AG08396 (cell line): ENCODE measurements around the gene CCDC187.
"Not testable (repeated sequence)": the region's sequence is repeated elsewhere in the genome, so short reads cannot be mapped to it uniquely, and the experiment has no call there.

Experiments
- DNase-seq: peaks from one replicate; pipeline ENCODE4 v3.0.0; 2012; ENCODE audit warnings: low spot score, mixed read lengths

Gene CCDC187

DNA sequence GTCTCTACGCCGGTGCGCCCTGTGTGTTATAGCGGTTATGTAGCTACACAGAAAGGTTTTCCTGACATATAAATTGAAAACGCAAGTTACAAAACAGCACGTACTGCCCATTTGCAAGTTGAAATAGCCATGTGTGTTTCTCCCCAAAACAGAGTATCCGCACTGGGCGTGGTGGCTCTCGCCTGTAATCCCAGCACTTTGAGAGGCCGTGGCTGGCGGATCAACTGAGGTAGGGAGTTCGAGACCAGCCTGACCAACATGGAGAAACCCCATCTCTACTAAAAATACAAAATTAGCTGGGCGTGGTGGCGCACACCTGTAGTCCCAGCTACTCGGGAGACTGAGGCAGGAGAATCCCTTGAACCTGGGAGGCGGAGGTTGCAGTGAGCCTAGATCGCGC is 37.3 kb downstream of the CCDC187 start:
- DNase-seq, result not testable (repeated sequence)

DNA sequence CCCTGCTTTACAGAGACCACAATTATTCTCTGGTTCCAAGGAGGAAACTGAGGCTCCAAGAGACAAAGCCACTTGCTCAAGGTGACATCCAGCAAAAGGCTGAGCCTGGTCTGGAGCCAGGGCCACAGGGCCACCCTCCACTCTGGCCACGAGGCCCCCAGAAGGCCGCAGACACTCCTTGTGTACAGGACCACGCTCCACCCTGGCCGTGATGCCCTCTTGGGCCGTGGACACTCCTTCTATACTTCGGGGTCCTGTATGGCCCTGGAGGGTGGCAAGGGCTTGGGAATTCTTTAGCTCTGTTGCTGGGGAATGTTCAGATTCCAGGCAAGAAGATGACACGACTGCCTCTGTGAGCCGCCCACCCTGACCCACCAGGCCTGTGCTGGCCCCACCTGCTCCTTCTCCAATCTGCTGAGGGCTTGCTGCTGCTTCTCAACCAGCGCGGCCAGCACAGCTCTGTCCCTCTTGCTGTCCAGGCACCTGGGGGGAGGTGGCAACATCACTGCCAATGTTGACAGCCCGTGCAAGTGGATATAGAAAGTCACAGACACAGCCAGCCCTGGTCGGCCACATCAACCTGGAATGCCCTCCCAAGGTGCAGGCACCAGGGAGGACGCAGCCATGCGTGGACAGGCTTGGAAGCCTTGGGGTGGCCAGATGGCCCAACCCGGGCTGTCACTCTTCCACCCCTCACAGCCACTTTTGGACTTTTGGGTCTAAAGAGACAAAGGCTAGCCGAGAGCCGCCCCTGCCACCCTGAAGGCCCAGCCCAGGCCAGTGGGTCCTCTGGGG is 38.1 kb downstream of the CCDC187 start:
- DNase-seq, result no peak

GRCh38 chr9:136264441-136265405 is 39.2 kb downstream of the CCDC187 start:
- DNase-seq, result no peak

- DNase-seq, result no peak
These were observed 39.9 kb downstream of the CCDC187 start for GRCh38 chr9:136264031-136264430.

GRCh38 chr9:136262671-136263178 is 41.2 kb downstream of the CCDC187 start:
- no peak for DNase-seq

DNA sequence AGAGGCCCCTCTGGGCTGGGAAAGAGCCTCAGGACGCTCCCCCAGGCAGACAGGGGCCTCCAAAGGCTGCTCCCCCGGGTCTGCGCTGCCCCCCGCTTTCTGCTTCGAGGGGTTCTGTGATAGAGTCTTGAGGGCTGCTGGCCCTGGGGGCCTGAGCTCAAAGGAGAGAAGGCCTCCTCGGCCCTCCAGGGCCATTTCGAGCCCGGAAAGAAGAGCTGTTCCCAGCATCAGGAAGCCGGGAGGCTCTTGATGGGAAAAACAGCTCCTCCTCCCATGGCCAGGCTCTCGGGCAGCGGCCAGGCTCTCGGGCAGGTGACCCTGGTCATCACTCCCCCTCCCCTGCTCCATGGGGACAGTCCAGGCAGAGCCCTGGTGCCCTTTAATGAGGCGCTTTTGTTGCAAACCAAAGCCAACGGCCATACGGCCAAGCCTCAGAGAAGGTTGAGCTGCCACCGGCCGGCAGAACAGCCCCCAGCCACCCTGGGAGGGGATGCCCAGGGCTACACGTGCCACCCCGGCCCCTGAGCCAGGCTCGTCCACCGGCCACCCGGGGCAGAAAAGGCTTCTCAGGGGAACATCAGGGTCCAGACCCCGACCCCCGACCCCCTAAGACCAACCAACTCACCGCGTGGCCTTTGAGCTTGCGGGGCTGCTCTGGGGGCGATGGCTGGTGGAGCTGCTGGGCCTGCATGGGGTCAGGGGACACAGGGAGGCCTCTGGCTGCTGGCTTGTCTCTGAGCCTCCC is 42.0 kb downstream of the CCDC187 start:
- DNase-seq, result no peak

DNA sequence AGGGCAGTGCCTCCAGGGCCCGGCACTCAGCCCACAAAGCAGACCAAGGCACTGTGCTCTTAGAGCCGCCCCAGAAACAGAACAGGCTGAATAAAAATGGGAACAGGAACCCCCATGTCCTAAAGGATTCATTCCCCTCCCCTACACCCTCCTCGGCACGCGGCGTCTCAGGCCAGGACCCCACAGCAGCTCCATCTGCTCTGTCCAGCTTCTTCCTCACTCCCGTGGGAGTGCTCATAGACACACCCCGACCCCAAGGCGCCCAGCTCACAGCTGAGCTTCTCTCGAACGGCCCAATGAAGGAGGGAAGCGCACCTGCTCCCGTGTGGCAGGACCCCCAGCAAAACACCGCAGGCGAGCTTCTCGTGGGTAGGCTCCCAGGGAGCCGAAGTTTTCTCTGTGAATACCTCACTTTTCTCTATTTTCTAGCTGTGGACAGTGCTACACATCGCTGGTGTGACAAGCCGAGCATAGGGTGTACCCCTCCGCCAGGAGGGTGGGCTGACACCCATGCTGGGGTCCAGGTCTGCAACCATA is 42.9 kb downstream of the CCDC187 start:
- no peak for DNase-seq

DNA sequence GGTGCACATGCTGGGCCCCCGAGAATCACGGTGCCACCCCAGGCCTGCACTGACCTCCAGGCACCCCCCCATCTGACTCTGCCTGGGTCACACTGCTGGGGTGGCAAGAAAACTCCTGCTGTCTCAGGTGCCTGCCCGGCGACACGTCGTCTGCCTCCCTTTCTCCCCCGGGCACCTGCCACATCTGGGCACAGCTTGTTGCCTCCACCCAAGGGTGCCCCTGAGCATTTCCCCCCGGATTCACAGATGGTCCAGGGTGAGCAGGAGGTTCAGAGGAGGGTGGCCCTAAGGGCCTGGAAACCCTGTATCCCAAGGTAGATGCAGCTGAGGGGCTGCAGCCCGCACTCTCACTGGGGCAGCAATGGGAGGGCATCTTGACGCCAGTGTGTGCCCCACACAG is 43.4 kb downstream of the CCDC187 start:
- DNase-seq, result no peak

GRCh38 chr9:136259836-136260235 is 44.1 kb downstream of the CCDC187 start:
- no peak for DNase-seq

DNA sequence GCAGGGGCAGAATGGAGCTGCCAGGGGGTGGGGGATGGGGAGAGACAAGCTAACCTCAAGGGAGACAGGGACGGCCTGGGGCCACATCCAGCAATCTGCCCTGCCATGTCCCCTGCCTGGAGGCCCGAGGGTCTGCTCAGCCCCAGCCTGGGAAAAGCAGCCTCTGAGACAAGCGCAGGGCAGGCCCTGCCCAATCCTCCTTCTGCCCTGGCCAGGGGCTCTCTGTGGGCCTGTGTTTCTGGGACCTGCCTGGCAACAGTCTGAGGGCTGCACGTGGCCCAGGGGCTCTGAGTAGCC is 44.4 kb downstream of the CCDC187 start:
- DNase-seq, result no peak

DNA sequence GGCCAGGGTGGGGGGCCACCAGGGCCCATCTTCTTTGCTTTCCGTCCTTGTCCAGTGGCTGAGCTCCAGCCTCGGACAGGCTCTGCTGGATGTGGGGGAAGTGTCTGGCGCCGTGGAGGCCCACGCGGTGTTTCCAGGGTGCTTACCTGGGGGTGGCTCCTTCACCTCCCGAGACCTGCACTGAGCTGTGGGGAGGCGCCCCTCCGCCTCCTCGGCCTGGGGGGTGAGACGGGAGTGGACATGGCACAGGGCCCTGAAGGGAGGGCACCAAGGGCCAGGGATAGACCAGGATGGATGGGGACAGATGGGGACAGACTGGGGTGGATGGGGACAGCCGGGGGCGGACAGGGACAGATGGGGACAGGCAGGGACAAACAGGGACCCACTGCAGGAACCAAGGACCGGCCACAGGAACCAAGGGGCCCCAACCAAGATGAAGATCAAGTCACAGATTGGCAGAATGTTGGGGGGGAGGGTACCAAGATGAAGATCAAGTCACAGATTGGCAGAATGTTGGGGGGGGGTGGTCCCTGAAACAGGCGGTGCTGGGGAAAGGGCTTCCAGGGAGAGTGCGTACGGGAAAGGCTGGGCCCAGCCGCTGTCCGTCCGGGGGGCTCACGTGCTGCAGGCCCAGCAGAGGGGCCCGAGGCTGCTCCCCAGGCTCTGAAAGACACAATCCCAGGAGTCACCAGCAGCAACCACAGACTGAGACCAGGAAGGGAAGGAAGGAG is 44.9 kb downstream of the CCDC187 start:
- no peak for DNase-seq

GRCh38 chr9:136258299-136258625 is 45.6 kb downstream of the CCDC187 start:
- no peak for DNase-seq

- no peak for DNase-seq
These were observed 46.3 kb downstream of the CCDC187 start for GRCh38 chr9:136257381-136258298.

DNA sequence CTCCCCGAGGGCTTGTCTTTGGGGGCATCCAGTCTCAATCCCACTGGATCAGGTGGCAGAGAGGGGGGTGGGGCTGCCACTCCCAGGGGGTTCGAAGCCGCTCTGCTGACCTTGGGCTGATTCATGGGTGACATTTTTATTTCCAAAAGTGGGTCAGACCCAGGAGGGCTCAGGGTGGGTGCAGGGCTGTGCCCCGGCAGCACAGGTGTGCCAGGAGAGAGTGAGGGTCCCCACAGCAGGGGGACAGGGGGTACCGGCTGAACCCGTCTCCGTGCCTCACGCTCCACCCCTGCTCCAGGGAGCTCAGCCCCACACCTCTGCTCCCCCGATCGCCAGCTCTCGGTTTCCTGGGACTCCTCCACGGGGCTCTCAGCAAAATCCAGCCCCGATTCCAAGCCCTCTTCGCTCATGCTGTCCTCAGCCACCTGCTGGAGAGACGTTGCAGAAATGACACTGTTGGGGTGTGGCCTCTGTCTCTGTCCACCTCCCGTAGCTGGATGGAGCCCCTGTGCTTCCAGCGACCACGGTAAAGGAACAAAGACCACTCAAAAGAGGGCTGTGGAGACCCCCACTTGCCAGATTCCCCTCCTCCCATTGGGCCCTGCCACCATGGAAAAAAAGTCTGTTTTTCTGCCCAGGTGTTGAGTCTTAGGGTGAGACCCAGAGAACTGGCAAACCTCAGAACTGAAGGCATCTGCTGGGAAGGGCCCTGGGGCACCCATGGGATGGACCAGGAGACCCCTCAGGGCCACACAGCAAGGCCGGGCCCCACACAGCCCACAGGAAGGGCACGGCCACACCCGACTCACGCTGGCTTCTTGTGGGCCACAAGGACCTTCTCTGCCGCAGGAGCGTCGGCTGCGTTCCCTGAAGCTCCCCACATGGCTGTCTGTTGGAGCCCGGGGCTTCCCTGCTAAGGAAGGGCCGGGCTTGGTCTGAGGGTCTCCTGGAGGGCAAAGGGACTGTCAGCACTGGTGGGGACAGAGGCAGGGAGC is 47.7 kb downstream of the CCDC187 start:
- DNase-seq, result no peak

- DNase-seq, result peak; percentile 57
These were observed 48.7 kb downstream of the CCDC187 start for GRCh38 chr9:136255166-136255538.

- DNase-seq, result no peak
These were observed 49.3 kb downstream of the CCDC187 start for GRCh38 chr9:136254381-136255165.

- no peak for DNase-seq
These were observed 50.4 kb downstream of the CCDC187 start for GRCh38 chr9:136253246-136254130.
